ENCODE results near the gene FOLH1. TPM values are rescaled to one million over a fixed set of nuclear protein-coding genes. Genes with fewer than 3 reads are reported as not detected.
"Not testable (repeated sequence)": the region's sequence is repeated elsewhere in the genome, so short reads cannot be mapped to it uniquely, and the experiment has no call there.

FOLH1 gene
- polyA plus RNA-seq, 1 donor (not counting 4 experiments of a cell fraction or from before 2014, with no cell fraction given), result 1.0 TPM

DNA sequence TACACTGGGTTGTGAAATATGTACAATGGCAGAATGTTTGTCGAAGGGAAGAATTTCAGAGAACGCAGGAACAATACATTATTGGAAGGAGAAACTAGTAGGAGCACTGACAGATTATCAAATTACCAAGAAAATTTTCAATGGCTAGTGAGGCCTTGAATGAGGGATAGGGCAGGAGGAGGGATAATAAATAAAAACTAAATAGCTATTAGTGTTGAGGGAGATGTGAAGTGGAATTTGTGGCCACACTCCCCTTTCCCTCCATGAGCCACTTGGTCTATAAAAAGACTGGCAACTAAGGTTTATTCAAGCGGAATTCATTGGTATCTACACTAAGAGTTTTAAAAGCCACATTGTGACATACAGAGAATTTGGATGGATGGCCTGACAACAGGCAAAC lies 41.0 kb upstream of the FOLH1 start:
- H4K20me1 ChIP-seq (ENCODE audit: control insufficient read depth, extremely low read depth, insufficient read depth, low read length); H3K4me2 ChIP-seq (ENCODE audit: control insufficient read depth, extremely low read depth, insufficient read depth, low read depth, low read length); H3K4me3 ChIP-seq (ENCODE audit: control insufficient read depth in 2 of 3, extremely low read depth in 1 of 3, insufficient read depth in 2 of 3, low read depth in 1 of 3, low read length in 3 of 3); H3K9me1 ChIP-seq (ENCODE audit: control insufficient read depth, extremely low read depth, insufficient read depth, low read length); H3K9ac ChIP-seq (ENCODE audit: control insufficient read depth, extremely low read depth, insufficient read depth, low read length); H3K4me1 ChIP-seq (ENCODE audit: control insufficient read depth, extremely low read depth, insufficient read depth, low read length); H3K79me2 ChIP-seq (ENCODE audit: control insufficient read depth, insufficient read depth, low read length); H2AFZ ChIP-seq (ENCODE audit: control insufficient read depth, low read length); DNase-seq (ENCODE audit: low read depth, low spot score); H3K27ac ChIP-seq (ENCODE audit: control insufficient read depth, insufficient read depth, low read length); FAIRE-seq; H3K9me3 ChIP-seq (ENCODE audit: control insufficient read depth, low read depth, low read length); H3K36me3 ChIP-seq (ENCODE audit: control insufficient read depth in 2 of 2, extremely low read depth in 1 of 2, insufficient read depth in 2 of 2, low read length in 2 of 2); dilution Hi-C loops (cut with MboI; ENCODE audit: extremely low pct_ligation_motif_present, low sequenced_read_pairs); H3K27me3 ChIP-seq (ENCODE audit: control insufficient read depth, extremely low read depth, insufficient read depth, low read length): not testable (repeated sequence)

DNA sequence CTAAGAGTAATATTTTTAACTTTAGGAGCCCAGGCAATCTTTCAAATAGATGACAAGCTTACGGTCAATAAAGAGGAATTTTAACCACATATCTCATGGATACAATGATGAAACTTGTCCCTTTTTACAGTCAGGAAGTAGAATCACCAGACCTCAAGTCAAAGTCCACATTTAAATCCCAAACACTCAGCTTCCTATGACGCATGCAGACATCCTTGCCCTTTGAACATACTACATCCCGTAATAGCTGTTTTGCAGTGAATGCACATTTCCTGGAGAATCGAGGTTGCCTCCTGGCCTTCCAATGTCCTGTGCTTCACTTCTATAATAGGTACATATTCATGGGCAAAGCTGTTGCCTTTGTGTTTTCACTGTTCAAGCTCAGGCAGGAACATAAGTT lies 25.3 kb upstream of the FOLH1 start:
- H3K27me3 ChIP-seq (ENCODE audit: control insufficient read depth, extremely low read depth, insufficient read depth, low read length); H3K9me3 ChIP-seq (ENCODE audit: control insufficient read depth, low read depth, low read length); H3K79me2 ChIP-seq (ENCODE audit: control insufficient read depth, insufficient read depth, low read length); dilution Hi-C loops (cut with MboI; ENCODE audit: extremely low pct_ligation_motif_present, low sequenced_read_pairs); H3K4me3 ChIP-seq (ENCODE audit: control insufficient read depth in 2 of 3, extremely low read depth in 1 of 3, insufficient read depth in 2 of 3, low read depth in 1 of 3, low read length in 3 of 3); FAIRE-seq; H2AFZ ChIP-seq (ENCODE audit: control insufficient read depth, low read length); H3K36me3 ChIP-seq (ENCODE audit: control insufficient read depth in 2 of 2, extremely low read depth in 1 of 2, insufficient read depth in 2 of 2, low read length in 2 of 2); H3K4me2 ChIP-seq (ENCODE audit: control insufficient read depth, extremely low read depth, insufficient read depth, low read depth, low read length); H3K9me1 ChIP-seq (ENCODE audit: control insufficient read depth, extremely low read depth, insufficient read depth, low read length); H3K9ac ChIP-seq (ENCODE audit: control insufficient read depth, extremely low read depth, insufficient read depth, low read length); DNase-seq (ENCODE audit: low read depth, low spot score); H3K27ac ChIP-seq (ENCODE audit: control insufficient read depth, insufficient read depth, low read length); H3K4me1 ChIP-seq (ENCODE audit: control insufficient read depth, extremely low read depth, insufficient read depth, low read length); H4K20me1 ChIP-seq (ENCODE audit: control insufficient read depth, extremely low read depth, insufficient read depth, low read length): not testable (repeated sequence)

DNA sequence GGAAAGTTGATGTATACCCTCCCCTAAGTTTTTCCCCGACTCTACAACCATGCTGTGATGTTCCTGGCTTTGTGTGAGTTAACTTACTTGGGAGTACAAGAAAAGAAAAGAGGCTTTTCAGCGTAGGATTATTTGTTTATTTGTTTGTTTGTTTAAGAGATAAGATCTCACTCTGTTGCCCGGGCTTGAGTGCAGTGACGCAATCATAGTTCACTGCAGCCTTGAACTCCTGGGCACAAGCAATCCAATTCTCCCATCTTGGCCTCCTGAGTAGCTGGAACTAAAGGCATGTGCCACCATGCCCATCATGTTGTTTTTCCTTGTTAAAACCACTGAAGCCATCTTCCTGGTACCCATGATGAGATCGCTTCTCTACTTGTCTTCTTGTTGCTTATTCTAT lies 24.6 kb upstream of the FOLH1 start:
- H3K4me2 ChIP-seq (ENCODE audit: control insufficient read depth, extremely low read depth, insufficient read depth, low read depth, low read length); FAIRE-seq; H3K9ac ChIP-seq (ENCODE audit: control insufficient read depth, extremely low read depth, insufficient read depth, low read length); H4K20me1 ChIP-seq (ENCODE audit: control insufficient read depth, extremely low read depth, insufficient read depth, low read length); H3K79me2 ChIP-seq (ENCODE audit: control insufficient read depth, insufficient read depth, low read length); H3K27me3 ChIP-seq (ENCODE audit: control insufficient read depth, extremely low read depth, insufficient read depth, low read length); dilution Hi-C loops (cut with MboI; ENCODE audit: extremely low pct_ligation_motif_present, low sequenced_read_pairs); H2AFZ ChIP-seq (ENCODE audit: control insufficient read depth, low read length); H3K4me1 ChIP-seq (ENCODE audit: control insufficient read depth, extremely low read depth, insufficient read depth, low read length); H3K4me3 ChIP-seq (ENCODE audit: control insufficient read depth in 2 of 3, extremely low read depth in 1 of 3, insufficient read depth in 2 of 3, low read depth in 1 of 3, low read length in 3 of 3); H3K9me3 ChIP-seq (ENCODE audit: control insufficient read depth, low read depth, low read length); H3K9me1 ChIP-seq (ENCODE audit: control insufficient read depth, extremely low read depth, insufficient read depth, low read length); H3K27ac ChIP-seq (ENCODE audit: control insufficient read depth, insufficient read depth, low read length); H3K36me3 ChIP-seq (ENCODE audit: control insufficient read depth in 2 of 2, extremely low read depth in 1 of 2, insufficient read depth in 2 of 2, low read length in 2 of 2); DNase-seq (ENCODE audit: low read depth, low spot score): not testable (repeated sequence)

DNA sequence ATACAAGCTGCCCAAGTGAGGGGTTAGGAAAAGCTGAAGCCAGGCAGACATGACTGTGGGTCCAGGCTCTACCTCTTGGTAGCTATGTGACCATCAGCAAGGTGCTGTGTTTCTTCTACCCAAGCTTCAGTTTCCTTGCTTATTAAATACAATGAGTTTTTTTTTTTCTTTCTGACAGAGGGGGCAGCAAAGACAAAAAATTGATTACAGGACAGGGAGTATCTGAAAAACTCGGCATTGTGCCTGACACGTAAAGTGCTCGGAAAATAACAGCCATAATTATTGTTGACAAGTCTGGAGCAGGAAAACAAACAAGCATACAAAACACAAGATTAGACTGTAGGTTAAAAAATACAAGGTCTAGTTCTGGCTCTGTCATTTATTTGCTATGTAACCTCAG lies 23.3 kb upstream of the FOLH1 start:
- H3K9ac ChIP-seq (ENCODE audit: control insufficient read depth, extremely low read depth, insufficient read depth, low read length); H3K4me1 ChIP-seq (ENCODE audit: control insufficient read depth, extremely low read depth, insufficient read depth, low read length); H4K20me1 ChIP-seq (ENCODE audit: control insufficient read depth, extremely low read depth, insufficient read depth, low read length); H3K27me3 ChIP-seq (ENCODE audit: control insufficient read depth, extremely low read depth, insufficient read depth, low read length); H2AFZ ChIP-seq (ENCODE audit: control insufficient read depth, low read length); H3K9me3 ChIP-seq (ENCODE audit: control insufficient read depth, low read depth, low read length); FAIRE-seq; H3K4me2 ChIP-seq (ENCODE audit: control insufficient read depth, extremely low read depth, insufficient read depth, low read depth, low read length); H3K27ac ChIP-seq (ENCODE audit: control insufficient read depth, insufficient read depth, low read length); H3K4me3 ChIP-seq (ENCODE audit: control insufficient read depth in 2 of 3, extremely low read depth in 1 of 3, insufficient read depth in 2 of 3, low read depth in 1 of 3, low read length in 3 of 3); H3K9me1 ChIP-seq (ENCODE audit: control insufficient read depth, extremely low read depth, insufficient read depth, low read length); dilution Hi-C loops (cut with MboI; ENCODE audit: extremely low pct_ligation_motif_present, low sequenced_read_pairs); H3K36me3 ChIP-seq (ENCODE audit: control insufficient read depth in 2 of 2, extremely low read depth in 1 of 2, insufficient read depth in 2 of 2, low read length in 2 of 2); H3K79me2 ChIP-seq (ENCODE audit: control insufficient read depth, insufficient read depth, low read length); DNase-seq (ENCODE audit: low read depth, low spot score): not testable (repeated sequence)

DNA sequence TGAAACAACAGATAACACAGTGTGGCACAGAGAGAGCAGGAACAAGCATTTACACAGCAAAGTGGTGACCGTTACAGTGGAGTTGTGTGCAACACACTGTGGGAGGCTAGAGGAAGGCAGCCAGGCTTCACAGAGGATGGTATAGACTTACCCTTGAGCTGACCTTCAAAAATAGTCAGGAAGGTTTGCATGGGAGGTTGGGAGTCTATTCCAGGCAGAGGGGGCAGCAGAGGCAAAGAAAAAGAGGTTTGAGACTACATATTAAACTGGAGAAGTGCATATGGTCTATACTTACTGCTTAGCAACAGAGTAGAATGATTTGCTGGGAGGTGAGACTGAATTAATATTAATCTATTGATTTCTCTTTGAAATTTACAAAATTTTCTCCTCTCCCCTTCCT lies 22.1 kb upstream of the FOLH1 start:
- H3K27ac ChIP-seq (ENCODE audit: control insufficient read depth, insufficient read depth, low read length); H3K36me3 ChIP-seq (ENCODE audit: control insufficient read depth in 2 of 2, extremely low read depth in 1 of 2, insufficient read depth in 2 of 2, low read length in 2 of 2); H3K9ac ChIP-seq (ENCODE audit: control insufficient read depth, extremely low read depth, insufficient read depth, low read length); H3K4me3 ChIP-seq (ENCODE audit: control insufficient read depth in 2 of 3, extremely low read depth in 1 of 3, insufficient read depth in 2 of 3, low read depth in 1 of 3, low read length in 3 of 3); H3K9me1 ChIP-seq (ENCODE audit: control insufficient read depth, extremely low read depth, insufficient read depth, low read length); H2AFZ ChIP-seq (ENCODE audit: control insufficient read depth, low read length); H3K9me3 ChIP-seq (ENCODE audit: control insufficient read depth, low read depth, low read length); H4K20me1 ChIP-seq (ENCODE audit: control insufficient read depth, extremely low read depth, insufficient read depth, low read length); H3K79me2 ChIP-seq (ENCODE audit: control insufficient read depth, insufficient read depth, low read length); DNase-seq (ENCODE audit: low read depth, low spot score); H3K27me3 ChIP-seq (ENCODE audit: control insufficient read depth, extremely low read depth, insufficient read depth, low read length); H3K4me1 ChIP-seq (ENCODE audit: control insufficient read depth, extremely low read depth, insufficient read depth, low read length); dilution Hi-C loops (cut with MboI; ENCODE audit: extremely low pct_ligation_motif_present, low sequenced_read_pairs); H3K4me2 ChIP-seq (ENCODE audit: control insufficient read depth, extremely low read depth, insufficient read depth, low read depth, low read length); FAIRE-seq: not testable (repeated sequence)
